ENCODE measurements around the gene UNC13C.

DNA sequence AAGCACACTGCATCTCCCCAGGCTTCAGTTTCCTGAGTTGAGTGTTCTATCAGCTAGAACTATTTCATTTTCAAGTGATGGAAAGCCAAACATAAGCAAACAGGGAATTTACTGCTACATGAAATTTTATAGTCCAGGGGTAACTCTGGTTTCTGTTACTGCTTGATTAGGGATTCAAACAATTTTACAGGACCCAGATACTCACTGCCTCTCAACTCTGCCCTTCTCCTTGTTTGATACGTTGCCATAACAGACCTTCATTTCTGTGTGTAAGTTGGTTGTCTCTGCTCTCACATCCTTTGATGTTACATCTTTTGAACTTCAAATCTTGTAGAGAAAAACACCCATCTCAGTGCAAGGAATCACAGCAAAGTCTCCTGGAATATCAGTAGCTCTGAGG lies 572.7 kb downstream of the UNC13C start:
- TF ChIP-seq, protein P1, sequence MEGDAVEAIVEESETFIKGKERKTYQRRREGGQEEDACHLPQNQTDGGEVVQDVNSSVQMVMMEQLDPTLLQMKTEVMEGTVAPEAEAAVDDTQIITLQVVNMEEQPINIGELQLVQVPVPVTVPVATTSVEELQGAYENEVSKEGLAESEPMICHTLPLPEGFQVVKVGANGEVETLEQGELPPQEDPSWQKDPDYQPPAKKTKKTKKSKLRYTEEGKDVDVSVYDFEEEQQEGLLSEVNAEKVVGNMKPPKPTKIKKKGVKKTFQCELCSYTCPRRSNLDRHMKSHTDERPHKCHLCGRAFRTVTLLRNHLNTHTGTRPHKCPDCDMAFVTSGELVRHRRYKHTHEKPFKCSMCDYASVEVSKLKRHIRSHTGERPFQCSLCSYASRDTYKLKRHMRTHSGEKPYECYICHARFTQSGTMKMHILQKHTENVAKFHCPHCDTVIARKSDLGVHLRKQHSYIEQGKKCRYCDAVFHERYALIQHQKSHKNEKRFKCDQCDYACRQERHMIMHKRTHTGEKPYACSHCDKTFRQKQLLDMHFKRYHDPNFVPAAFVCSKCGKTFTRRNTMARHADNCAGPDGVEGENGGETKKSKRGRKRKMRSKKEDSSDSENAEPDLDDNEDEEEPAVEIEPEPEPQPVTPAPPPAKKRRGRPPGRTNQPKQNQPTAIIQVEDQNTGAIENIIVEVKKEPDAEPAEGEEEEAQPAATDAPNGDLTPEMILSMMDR (IDR thresholded peaks at IDR 0.05; ENCODE audit: insufficient read depth, low read depth, low read length), result no peak
- no peak for TF ChIP-seq EZH2 (IDR thresholded peaks at IDR 0.05; ENCODE audit: insufficient read depth, low read length)

All from astrocyte (in vitro differentiated cells and primary cell).